Aorta (tissue), 5 donors: ENCODE data around the gene OSBPL5. TPM values are rescaled to one million over a fixed set of nuclear protein-coding genes. Genes with fewer than 3 reads are reported as not detected.
A peak's percentile ranks its signal among the peaks of the same experiment; 100 is the strongest.
"Not testable (repeated sequence)": the region's sequence is repeated elsewhere in the genome, so short reads cannot be mapped to it uniquely, and the experiment has no call there.

Experiments used
- ATAC-seq: fragments of 200-7000 bp; cut with Tn5 transposase; one replicate; pipeline ENCODE4 v1.9.1; 2022; ENCODE audit warnings: moderate library complexity; ENCODE audit not compliant: low FRiP score
- DNase-seq, 2 donors: peaks; one replicate each; pipeline ENCODE4 v3.0.0-alpha.2; 2020
- H3K27ac ChIP-seq, 2 donors: one replicate each; pipeline ENCODE4 v1.5.1; 2013; ENCODE audit warnings: low read length in 2 of 2, mild to moderate bottlenecking in 2 of 2, moderate library complexity in 2 of 2, control low read depth in 1 of 2, inconsistent platforms in 1 of 2, low read depth in 1 of 2
- H3K27me3 ChIP-seq, 2 donors: one replicate each; pipeline ENCODE4 v1.6.1; 2013; ENCODE audit warnings: control low read depth in 1 of 2, low read length in 1 of 2, mild to moderate bottlenecking in 1 of 2, moderate library complexity in 1 of 2; ENCODE audit not compliant: insufficient read depth in 2 of 2, control insufficient read depth in 1 of 2
- H3K36me3 ChIP-seq, 2 donors: one replicate each; pipeline ENCODE4 v1.6.1; 2013; ENCODE audit warnings: control low read depth in 1 of 2, low read length in 1 of 2, mild to moderate bottlenecking in 1 of 2; ENCODE audit not compliant: insufficient read depth in 2 of 2, control insufficient read depth in 1 of 2
- H3K4me1 ChIP-seq, 2 donors: one replicate each; pipeline ENCODE4 v1.6.1; 2013; ENCODE audit warnings: low read length in 2 of 2, control low read depth in 1 of 2, mild to moderate bottlenecking in 1 of 2, moderate library complexity in 1 of 2; ENCODE audit not compliant: insufficient read depth in 2 of 2, control insufficient read depth in 1 of 2
- H3K4me3 ChIP-seq, 2 donors: one replicate each; pipeline ENCODE4 v1.5.1; 2013; ENCODE audit warnings: low read length in 2 of 2, control low read depth in 1 of 2, mild to moderate bottlenecking in 1 of 2
- H3K9me3 ChIP-seq: one replicate; pipeline ENCODE4 v1.6.1; 2013; ENCODE audit warnings: mild to moderate bottlenecking, low read length; ENCODE audit not compliant: control insufficient read depth
- WGBS, 2 donors: extraction: QIAGEN DNeasy Blood & Tissue Kit; methylation state at CpG; one replicate each; pipeline ENCODE4 v1.1.7; 2013; 5-methylcytosine and 5-hydroxymethylcytosine counted together
- intact Hi-C, 2 donors: fragments of 100-400 bp; cut with DNase I; formaldehyde crosslinking; loops; one replicate each; pipeline versions ENCODE4 v1.14.2 to v1.15.0; 2022
- polyA plus RNA-seq, 2 donors: library from polyadenylated mRNA; stranded (reverse); fragments of 200-250 nt; gene quantifications; one replicate each; pipeline ENCODE4 v1.2.3, GENCODE V29; 2013
- total RNA-seq, 2 donors: library from RNA; stranded (reverse); fragmentation: NEBNext Ultra II Directional; extraction: Animal tissue kit (Norgen Biotek cat#: 25700); gene quantifications; one replicate each; pipeline ENCODE4 v1.2.1, GENCODE V29; 2021
- donor health status: healthy with polysubstance abuse.
- donor health status: Bipolar disorder and iron deficiency.
- donor health status: DM: no; HTN: no; CAD: no.
- donor health status: DM: no; HTN: no; CAD: no.
- donor health status: DM: yes; HTN: yes; CAD: no.

Gene OSBPL5
- total and polyA plus RNA-seq, 4 donors: 11.9 to 69.1 (median 56.2) TPM

- DNase-seq: peak in 1 of 2 donors; percentile 43
- intact Hi-C loops: no loop called here
Measured at GRCh38 chr11:3077189-3077836, 87.8 kb downstream of the OSBPL5 start.

GRCh38 chr11:3074912-3075589, 90.1 kb downstream of the OSBPL5 start:
- DNase-seq (peak in 1 of 2 donors; percentile 79), ATAC-seq (no peak)
- 83 to 86% methylated on average over 8 of the region's 8 CpGs for WGBS, 2 donors
- Histone ChIP-seq H3K4me3 (no peak overlapping the region), H3K4me1 (no peaks in the 10 kb centered on the region), H3K27ac (no peak overlapping the region), H3K36me3 (no peaks in the 10 kb centered on the region), H3K9me3 (no peaks in the 10 kb centered on the region), H3K27me3 (no peaks in the 10 kb centered on the region)
- intact Hi-C loops: no loop called here

More at GRCh38 chr11:3077189-3077836, 87.8 kb downstream of the OSBPL5 start:
- Histone ChIP-seq H3K27ac (no peak overlapping the region), H3K36me3 (no peaks in the 10 kb centered on the region), H3K9me3 (no peaks in the 10 kb centered on the region), H3K4me1 (no peaks in the 10 kb centered on the region), H3K27me3 (no peaks in the 10 kb centered on the region), H3K4me3 (no peak overlapping the region)
- ATAC-seq: no peak
- 86 to 88% methylated on average over 11 of the region's 11 CpGs for WGBS, 2 donors

GRCh38 chr11:3073029-3073435, 92.1 kb downstream of the OSBPL5 start:
- 24 to 36% methylated on average over 3 of the region's 3 CpGs for WGBS, 2 donors
- Histone ChIP-seq H3K36me3 (no peaks in the 10 kb centered on the region), H3K9me3 (no peaks in the 10 kb centered on the region), H3K4me3 (no peak overlapping the region), H3K27ac (no peak overlapping the region), H3K27me3 (no peaks in the 10 kb centered on the region), H3K4me1 (no peaks in the 10 kb centered on the region)
- intact Hi-C loops: no loop called here
- DNase-seq: no peak
- ATAC-seq: peak; percentile 73

- ATAC-seq: no peak
- H3K4me3 ChIP-seq: no peak overlapping the region
- DNase-seq: no peak
- H3K36me3 ChIP-seq: no peaks in the 10 kb centered on the region
- no peak overlapping the region for H3K27ac ChIP-seq
- 86 to 88% methylated on average over 7 of the region's 8 CpGs for WGBS, 2 donors
- H3K9me3 ChIP-seq: no peaks in the 10 kb centered on the region
- no peaks in the 10 kb centered on the region for H3K4me1 ChIP-seq
- H3K27me3 ChIP-seq: no peaks in the 10 kb centered on the region
- intact Hi-C loops: no loop called here
Measured at GRCh38 chr11:3069425-3069824, 95.7 kb downstream of the OSBPL5 start.

- H3K27me3 ChIP-seq, DNase-seq, H3K4me3 ChIP-seq, H3K36me3 ChIP-seq, H3K4me1 ChIP-seq, intact Hi-C loops, ATAC-seq, H3K27ac ChIP-seq, H3K9me3 ChIP-seq: not testable (repeated sequence)
- WGBS, 2 donors: 95 to 96% methylated on average over 3 of the region's 3 CpGs
Measured at GRCh38 chr11:3066308-3066707, 98.8 kb downstream of the OSBPL5 start.

GRCh38 chr11:3064709-3065108, 100.4 kb downstream of the OSBPL5 start:
- WGBS, 2 donors: 87 to 89% methylated on average over 6 of the region's 6 CpGs
- H3K27ac ChIP-seq, ATAC-seq, H3K36me3 ChIP-seq, H3K4me1 ChIP-seq, intact Hi-C loops, H3K27me3 ChIP-seq, H3K4me3 ChIP-seq, H3K9me3 ChIP-seq: not testable (repeated sequence)
- DNase-seq: peak in 1 of 2 donors; percentile 23

- H3K4me1 ChIP-seq, H3K9me3 ChIP-seq, intact Hi-C loops, H3K27ac ChIP-seq, H3K36me3 ChIP-seq, H3K4me3 ChIP-seq, H3K27me3 ChIP-seq, ATAC-seq: not testable (repeated sequence)
- WGBS, 2 donors: 76 to 81% methylated on average over 8 of the region's 8 CpGs
- peak in 1 of 2 donors; percentile 37 for DNase-seq
Measured at GRCh38 chr11:3063876-3064275, 101.2 kb downstream of the OSBPL5 start.

- H3K4me3 ChIP-seq, H3K4me1 ChIP-seq, H3K27ac ChIP-seq, H3K36me3 ChIP-seq, H3K9me3 ChIP-seq, H3K27me3 ChIP-seq, intact Hi-C loops, ATAC-seq, DNase-seq: not testable (repeated sequence)
- WGBS, 2 donors: 87 to 89% methylated on average over 4 of the region's 4 CpGs
Measured at GRCh38 chr11:3063432-3063831, 101.7 kb downstream of the OSBPL5 start.

- Histone ChIP-seq H3K27me3 (no peaks in the 10 kb centered on the region), H3K27ac (no peak overlapping the region), H3K4me1 (no peaks in the 10 kb centered on the region), H3K36me3 (no peaks in the 10 kb centered on the region), H3K9me3 (no peaks in the 10 kb centered on the region), H3K4me3 (no peak overlapping the region)
- intact Hi-C loops: no loop called here
- 91 to 94% methylated on average over 11 of the region's 11 CpGs for WGBS, 2 donors
- ATAC-seq: no peak
- peak in 1 of 2 donors; percentile 72 for DNase-seq
Measured at GRCh38 chr11:3060436-3061025, 104.6 kb downstream of the OSBPL5 start.
